ENCODE data around the gene IGSF23. TPM values are rescaled to one million over a fixed set of nuclear protein-coding genes. Genes with fewer than 3 reads are reported as not detected.

IGSF23 gene
- total RNA-seq, 1 experiment from 2014 or later, result not detected

- Histone ChIP-seq H3K4me1 (replicated peaks; ENCODE audit: insufficient read depth) (peaks cover 31% of the 10 kb centered on the region), H3K79me2 (ENCODE audit: low read depth) (no peaks in the 10 kb centered on the region), H3K27me3 (ENCODE audit: insufficient read depth, low read depth) (no peaks in the 10 kb centered on the region), H3K4me3 (no peak overlapping the region), H4K20me1 (ENCODE audit: insufficient read depth) (no peaks in the 10 kb centered on the region), H2AFZ (no peak overlapping the region), H3K9me2 (ENCODE audit: insufficient read depth) (no peaks in the 10 kb centered on the region), H3K36me3 (ENCODE audit: low read depth) (no peaks in the 10 kb centered on the region), H3F3A (ENCODE audit: insufficient read depth, low read depth) (peaks cover 20% of the 10 kb centered on the region), H3K27ac (no peak overlapping the region), H3K9me3 (ENCODE audit: insufficient read depth, low read depth) (peaks cover 3% of the 10 kb centered on the region; the same call in 1 of the 2 replicates), H3K4me2 (no peak overlapping the region)
- BruUV-seq (replicated peaks), result no TSS peak
- intact Hi-C loops (cut with micrococcal nuclease; ENCODE audit: unreplicated experiment), result no loop called here
- DNase-seq, result no peak
- TF ChIP-seq EZH2 (IDR thresholded peaks at IDR 0.05; ENCODE audit: low read depth) (no peak), CTCF (conservative IDR thresholded peaks at IDR 0.05) (no peak)
- POLR2A ChIA-PET (ENCODE audit: unreplicated experiment), result no interaction called here
- CTCF ChIA-PET, result no interaction called here
Measured at GRCh38 chr19:44596428-44597130, 16.8 kb upstream of the IGSF23 start.

GRCh38 chr19:44597131-44597491 lies 16.3 kb upstream of the IGSF23 start:
- Histone ChIP-seq H3K27me3 (ENCODE audit: insufficient read depth, low read depth) (no peaks in the 10 kb centered on the region), H3K4me1 (replicated peaks; ENCODE audit: insufficient read depth) (peaks cover 26% of the 10 kb centered on the region), H3K9me3 (ENCODE audit: insufficient read depth, low read depth) (peaks cover 3% of the 10 kb centered on the region; the same call in 1 of the 2 replicates), H3K79me2 (ENCODE audit: low read depth) (no peaks in the 10 kb centered on the region), H3F3A (ENCODE audit: insufficient read depth, low read depth) (peaks cover 22% of the 10 kb centered on the region), H3K36me3 (ENCODE audit: low read depth) (no peaks in the 10 kb centered on the region), H3K4me3 (no peak overlapping the region), H4K20me1 (ENCODE audit: insufficient read depth) (no peaks in the 10 kb centered on the region), H3K27ac (no peak overlapping the region), H3K9me2 (ENCODE audit: insufficient read depth) (no peaks in the 10 kb centered on the region), H2AFZ (no peak overlapping the region), H3K4me2 (no peak overlapping the region)
- POLR2A ChIA-PET (ENCODE audit: unreplicated experiment), result no interaction called here
- TF ChIP-seq CTCF (conservative IDR thresholded peaks at IDR 0.05) (no peak), EZH2 (IDR thresholded peaks at IDR 0.05; ENCODE audit: low read depth) (no peak)
- intact Hi-C loops (cut with micrococcal nuclease; ENCODE audit: unreplicated experiment), result no loop called here
- no peak for DNase-seq
- CTCF ChIA-PET, result no interaction called here
- no TSS peak for BruUV-seq (replicated peaks)

- Histone ChIP-seq H3K9me3 (ENCODE audit: insufficient read depth, low read depth) (peaks cover 3% of the 10 kb centered on the region; the same call in 1 of the 2 replicates), H3K27ac (no peak overlapping the region), H3K4me1 (replicated peaks; ENCODE audit: insufficient read depth) (peaks cover 18% of the 10 kb centered on the region), H3K4me2 (no peak overlapping the region), H3K4me3 (no peak overlapping the region), H2AFZ (no peak overlapping the region), H3K79me2 (ENCODE audit: low read depth) (no peaks in the 10 kb centered on the region), H3K9me2 (ENCODE audit: insufficient read depth) (no peaks in the 10 kb centered on the region), H3F3A (ENCODE audit: insufficient read depth, low read depth) (peaks cover 19% of the 10 kb centered on the region; the same call in 1 of the 2 replicates), H3K36me3 (ENCODE audit: low read depth) (no peaks in the 10 kb centered on the region), H4K20me1 (ENCODE audit: insufficient read depth) (no peaks in the 10 kb centered on the region), H3K27me3 (ENCODE audit: insufficient read depth, low read depth) (no peaks in the 10 kb centered on the region)
- no peak for DNase-seq
- CTCF ChIA-PET, result no interaction called here
- no TSS peak for BruUV-seq (replicated peaks)
- intact Hi-C loops (cut with micrococcal nuclease; ENCODE audit: unreplicated experiment), result no loop called here
- POLR2A ChIA-PET (ENCODE audit: unreplicated experiment), result no interaction called here
- TF ChIP-seq EZH2 (IDR thresholded peaks at IDR 0.05; ENCODE audit: low read depth), result no peak
- TF ChIP-seq CTCF (conservative IDR thresholded peaks at IDR 0.05), result no peak
Measured at GRCh38 chr19:44598355-44598754, 15.0 kb upstream of the IGSF23 start.
